Lower leg skin (tissue), 3 donors: Measurements from ENCODE around the gene SLC39A9.

Experiments
- CTCF ChIP-seq, 3 donors: fragments of 450-650 bp; IDR thresholded peaks; one replicate each; pipeline ENCODE4 v1.5.1; 2016; ENCODE audit warnings: antibody characterized with exemption in 3 of 3, mild to moderate bottlenecking in 3 of 3, moderate library complexity in 2 of 3
- POLR2A ChIP-seq, 2 donors: fragments of 450-650 bp; IDR thresholded peaks; one replicate each; pipeline ENCODE4 v1.6.1; 2016 to 2017; ENCODE audit warnings: antibody characterized with exemption in 2 of 2, mild to moderate bottlenecking in 1 of 2, moderate library complexity in 1 of 2

DNA sequence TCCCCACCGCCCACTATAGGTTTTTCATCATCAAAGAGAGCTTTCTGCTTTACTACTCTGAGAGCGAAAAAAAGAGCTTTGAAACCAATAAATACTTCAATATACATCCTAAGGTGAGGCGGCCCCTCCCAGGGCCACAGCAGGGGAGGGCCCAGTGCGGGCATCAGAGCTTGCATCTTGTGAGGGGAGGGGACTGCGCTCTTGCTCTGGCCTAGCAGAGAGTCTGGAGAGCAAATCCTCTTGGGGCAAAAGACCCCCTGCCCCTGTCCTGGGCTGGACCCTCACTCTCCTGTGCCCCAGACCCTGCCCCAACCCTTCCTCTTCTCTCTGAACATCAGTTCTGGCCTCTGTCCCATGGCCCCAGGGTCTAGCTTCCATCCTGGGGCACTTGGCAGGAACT is 101.6 kb downstream of the SLC39A9 start:
- no peak for TF ChIP-seq CTCF (IDR thresholded peaks at IDR 0.05)
- TF ChIP-seq POLR2A (IDR thresholded peaks at IDR 0.05): no peak
